Measurements from ENCODE around the gene AGAP2.

AGAP2 gene

DNA sequence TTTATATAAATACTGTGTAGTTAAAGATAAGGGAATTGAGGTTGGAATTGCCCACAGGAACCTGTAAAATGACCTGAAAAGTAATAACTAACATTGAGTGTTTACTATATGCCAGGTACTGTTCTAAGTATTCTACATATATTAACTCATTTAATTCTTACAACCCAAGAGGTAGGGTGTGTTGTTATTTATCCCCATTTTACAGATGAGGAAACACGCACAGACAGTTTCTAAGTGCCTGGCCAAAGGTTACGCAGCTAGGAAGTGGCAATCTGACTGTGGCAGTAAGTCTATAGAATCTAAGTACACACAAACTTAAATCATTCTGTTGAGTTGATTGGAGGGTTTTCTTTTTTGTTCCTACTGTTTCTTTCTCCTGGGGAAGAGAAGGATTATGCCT lies 5.2 kb upstream of the AGAP2 start:
- Histone ChIP-seq H3K79me2 (ENCODE audit: insufficient read depth, low read length) (peaks cover 12% of the 10 kb centered on the region), H2AFZ (ENCODE audit: low read depth, low read length, severe bottlenecking) (peak overlapping the region; percentile 60), H3K4me3 (ENCODE audit: insufficient read depth, low read length, poor library complexity, severe bottlenecking) (peak overlapping the region; percentile 68), H3F3A (ENCODE audit: insufficient read depth) (peaks cover 32% of the 10 kb centered on the region), H3K9me2 (replicated peaks; ENCODE audit: insufficient read depth, low read length) (no peaks in the 10 kb centered on the region), H3K9ac (ENCODE audit: low read length) (no peak overlapping the region), H3K9me3 (ENCODE audit: insufficient read depth, low read length) (no peaks in the 10 kb centered on the region), H3K36me3 (ENCODE audit: low read length) (peaks cover 10% of the 10 kb centered on the region; the same call in 1 of the 2 replicates), H3K27ac (ENCODE audit: low read depth, low read length) (no peak overlapping the region), H3K4me2 (ENCODE audit: low read depth, low read length, poor library complexity, severe bottlenecking) (peak overlapping the region; percentile 87), H3K27me3 (ENCODE audit: low read length) (no peaks in the 10 kb centered on the region), H4K20me1 (ENCODE audit: low read depth, low read length) (no peaks in the 10 kb centered on the region)
- no peak for TF ChIP-seq EZH2phosphoT487 (conservative IDR thresholded peaks at IDR 0.05; ENCODE audit: low read length)
- TF ChIP-seq, protein P1, sequence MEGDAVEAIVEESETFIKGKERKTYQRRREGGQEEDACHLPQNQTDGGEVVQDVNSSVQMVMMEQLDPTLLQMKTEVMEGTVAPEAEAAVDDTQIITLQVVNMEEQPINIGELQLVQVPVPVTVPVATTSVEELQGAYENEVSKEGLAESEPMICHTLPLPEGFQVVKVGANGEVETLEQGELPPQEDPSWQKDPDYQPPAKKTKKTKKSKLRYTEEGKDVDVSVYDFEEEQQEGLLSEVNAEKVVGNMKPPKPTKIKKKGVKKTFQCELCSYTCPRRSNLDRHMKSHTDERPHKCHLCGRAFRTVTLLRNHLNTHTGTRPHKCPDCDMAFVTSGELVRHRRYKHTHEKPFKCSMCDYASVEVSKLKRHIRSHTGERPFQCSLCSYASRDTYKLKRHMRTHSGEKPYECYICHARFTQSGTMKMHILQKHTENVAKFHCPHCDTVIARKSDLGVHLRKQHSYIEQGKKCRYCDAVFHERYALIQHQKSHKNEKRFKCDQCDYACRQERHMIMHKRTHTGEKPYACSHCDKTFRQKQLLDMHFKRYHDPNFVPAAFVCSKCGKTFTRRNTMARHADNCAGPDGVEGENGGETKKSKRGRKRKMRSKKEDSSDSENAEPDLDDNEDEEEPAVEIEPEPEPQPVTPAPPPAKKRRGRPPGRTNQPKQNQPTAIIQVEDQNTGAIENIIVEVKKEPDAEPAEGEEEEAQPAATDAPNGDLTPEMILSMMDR (IDR thresholded peaks at IDR 0.05; ENCODE audit: insufficient read depth, low read length, poor library complexity, severe bottlenecking): no peak

DNA sequence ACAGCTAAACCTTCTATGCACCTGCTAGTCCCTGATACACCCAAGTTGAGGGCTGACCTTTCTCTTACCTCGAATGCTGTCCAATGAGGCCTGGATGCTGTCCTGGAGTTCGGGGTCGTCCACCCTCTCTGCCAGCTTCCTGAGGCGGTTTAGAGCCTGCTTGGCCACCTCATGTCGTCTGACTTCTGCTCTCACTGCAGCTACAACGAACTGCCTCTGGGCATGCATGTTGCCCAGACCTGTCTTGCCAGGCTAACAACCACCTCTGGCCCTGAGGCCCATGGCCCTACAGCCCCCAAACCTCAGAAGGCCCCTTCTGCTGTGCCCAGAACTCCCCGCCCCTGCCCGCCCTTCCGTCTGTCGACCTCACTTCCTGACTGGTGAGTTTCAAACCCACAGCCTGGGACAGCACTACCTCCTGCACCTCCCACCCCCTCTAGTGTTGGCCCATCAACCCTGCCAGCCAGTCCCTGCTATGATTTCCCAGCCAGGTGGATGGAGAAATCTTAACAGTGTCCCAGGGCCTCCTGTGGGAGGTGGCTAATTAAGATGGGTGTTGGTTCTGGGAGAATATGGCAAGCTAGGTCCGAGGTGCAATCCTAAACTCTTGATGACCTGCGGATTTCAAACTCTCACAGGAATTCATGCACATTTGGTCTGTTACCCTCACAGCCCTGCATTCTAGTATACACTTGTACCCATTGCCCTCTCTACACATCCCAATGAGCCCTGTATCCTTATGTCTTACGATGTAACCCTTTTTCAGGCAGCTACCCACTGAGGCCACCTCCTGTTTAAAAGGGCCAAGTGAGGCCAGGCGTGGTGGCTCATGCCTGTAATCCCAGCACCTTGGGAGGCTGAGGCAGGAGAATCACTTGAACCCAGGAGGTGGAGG lies 3.5 kb upstream of the AGAP2 start:
- Histone ChIP-seq H3K4me2 (ENCODE audit: low read depth, low read length, poor library complexity, severe bottlenecking) (peak overlapping the region; percentile 91), H3K9me3 (ENCODE audit: insufficient read depth, low read length) (no peaks in the 10 kb centered on the region), H3F3A (ENCODE audit: insufficient read depth) (peaks cover 22% of the 10 kb centered on the region), H3K9me2 (replicated peaks; ENCODE audit: insufficient read depth, low read length) (no peaks in the 10 kb centered on the region), H3K36me3 (ENCODE audit: low read length) (peaks cover under 1% of the 10 kb centered on the region; the same call in 1 of the 2 replicates), H2AFZ (ENCODE audit: low read depth, low read length, severe bottlenecking) (peak overlapping the region; percentile 42), H3K4me3 (ENCODE audit: insufficient read depth, low read length, poor library complexity, severe bottlenecking) (peak overlapping the region; percentile 68), H3K79me2 (ENCODE audit: insufficient read depth, low read length) (peaks cover 12% of the 10 kb centered on the region), H3K27me3 (ENCODE audit: low read length) (no peaks in the 10 kb centered on the region), H4K20me1 (ENCODE audit: low read depth, low read length) (no peaks in the 10 kb centered on the region), H3K27ac (ENCODE audit: low read depth, low read length) (peak overlapping the region; percentile 49), H3K9ac (ENCODE audit: low read length) (peak overlapping the region; percentile 68)
- TF ChIP-seq EZH2phosphoT487 (conservative IDR thresholded peaks at IDR 0.05; ENCODE audit: low read length): no peak
- TF ChIP-seq, protein P1 (IDR thresholded peaks at IDR 0.05; ENCODE audit: insufficient read depth, low read length, poor library complexity, severe bottlenecking): peak; percentile 68

DNA sequence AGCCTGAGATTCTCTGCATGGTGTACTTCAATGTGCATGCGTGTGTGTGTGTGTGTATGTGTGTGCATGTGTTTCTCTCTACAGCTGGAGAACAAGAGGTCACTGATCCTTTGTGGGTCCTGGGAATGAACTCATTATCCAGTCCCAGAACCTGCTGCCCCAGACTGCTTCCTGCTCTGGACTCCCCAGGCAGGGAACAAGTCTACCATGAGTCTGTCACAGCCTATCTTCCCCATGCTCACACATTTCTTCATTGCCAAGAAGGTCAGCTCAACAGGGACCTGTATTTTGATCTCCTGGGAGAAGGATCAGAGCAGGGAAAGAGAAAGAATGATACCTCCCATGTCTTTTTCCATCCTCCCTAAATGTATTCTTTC lies 2.9 kb upstream of the AGAP2 start:
- Histone ChIP-seq H4K20me1 (ENCODE audit: low read depth, low read length) (no peaks in the 10 kb centered on the region), H3F3A (ENCODE audit: insufficient read depth) (peaks cover 15% of the 10 kb centered on the region), H3K9ac (ENCODE audit: low read length) (peak overlapping the region; percentile 68), H3K4me3 (ENCODE audit: insufficient read depth, low read length, poor library complexity, severe bottlenecking) (peak overlapping the region; percentile 68), H2AFZ (ENCODE audit: low read depth, low read length, severe bottlenecking) (no peak overlapping the region), H3K36me3 (ENCODE audit: low read length) (no peaks in the 10 kb centered on the region), H3K9me3 (ENCODE audit: insufficient read depth, low read length) (no peaks in the 10 kb centered on the region), H3K4me2 (ENCODE audit: low read depth, low read length, poor library complexity, severe bottlenecking) (peak overlapping the region; percentile 91), H3K9me2 (replicated peaks; ENCODE audit: insufficient read depth, low read length) (no peaks in the 10 kb centered on the region), H3K79me2 (ENCODE audit: insufficient read depth, low read length) (peaks cover 12% of the 10 kb centered on the region), H3K27me3 (ENCODE audit: low read length) (no peaks in the 10 kb centered on the region), H3K27ac (ENCODE audit: low read depth, low read length) (peak overlapping the region; percentile 49)
- TF ChIP-seq, protein P1 (IDR thresholded peaks at IDR 0.05; ENCODE audit: insufficient read depth, low read length, poor library complexity, severe bottlenecking): no peak
- TF ChIP-seq EZH2phosphoT487 (conservative IDR thresholded peaks at IDR 0.05; ENCODE audit: low read length): no peak

Data from SU-DHL-6 (cell line).